GM18502 (cell line): Measurements from ENCODE around the gene CYP4F22.
"Not testable (repeated sequence)": the region's sequence is repeated elsewhere in the genome, so short reads cannot be mapped to it uniquely, and the experiment has no call there.

Experiments used
- ATAC-seq: cut with Tn5 transposase; IDR thresholded peaks from one replicate; pipeline ENCODE4 v1.9.1; 2021; ENCODE audit warnings: mild to moderate bottlenecking; ENCODE audit not compliant: unreplicated experiment, poor library complexity

Gene CYP4F22

DNA sequence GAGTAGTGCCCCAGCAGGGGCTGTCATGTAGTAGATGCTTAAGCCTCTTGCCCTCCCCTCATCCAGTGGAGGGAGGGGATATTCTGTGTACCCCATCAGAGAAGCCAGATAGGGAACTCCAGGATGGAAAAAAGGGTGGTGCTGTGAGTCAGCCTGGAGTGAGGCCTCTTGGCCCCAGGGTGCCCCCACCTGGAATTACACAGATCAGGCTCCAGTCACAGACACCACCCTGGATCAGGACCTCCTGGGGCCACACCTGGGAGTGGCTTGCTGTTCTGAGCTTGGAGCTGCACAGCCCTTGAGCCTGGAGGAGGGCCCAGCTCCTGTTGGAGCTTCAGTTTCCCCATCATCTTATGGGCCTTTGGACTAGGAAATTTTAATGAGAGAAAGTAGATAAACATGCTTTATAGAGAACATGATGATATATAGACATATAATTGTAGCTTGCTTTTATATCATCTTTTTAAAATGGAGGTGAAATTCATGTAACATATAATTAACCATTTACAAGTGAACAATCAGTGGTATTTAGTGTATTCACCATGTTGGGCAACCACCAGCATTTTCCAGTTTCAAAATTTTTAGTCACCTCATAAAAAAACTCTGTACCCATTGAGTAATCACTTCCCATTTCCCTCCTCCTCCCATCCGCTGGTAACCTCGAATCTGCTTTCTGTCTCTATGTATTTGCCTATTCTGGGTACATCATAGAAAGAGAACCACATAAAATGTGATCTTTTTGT is 24.6 kb downstream of the CYP4F22 start:
- no peak for ATAC-seq

DNA sequence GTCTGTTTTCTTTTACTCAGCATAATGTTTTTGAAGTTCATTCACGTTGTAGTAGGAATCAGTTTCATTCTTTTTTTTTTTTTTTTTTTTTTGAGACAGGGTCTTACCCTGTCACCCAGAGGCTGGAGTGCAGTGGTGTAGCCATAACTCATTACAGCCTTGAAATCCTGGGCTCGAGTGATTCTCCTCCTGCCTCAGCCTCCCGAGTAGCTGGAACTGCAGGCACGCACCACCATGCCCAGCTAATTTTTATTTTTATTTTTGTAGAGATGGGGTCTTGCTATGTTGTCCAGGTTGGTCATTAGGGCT is 25.2 kb downstream of the CYP4F22 start:
- ATAC-seq: not testable (repeated sequence)

DNA sequence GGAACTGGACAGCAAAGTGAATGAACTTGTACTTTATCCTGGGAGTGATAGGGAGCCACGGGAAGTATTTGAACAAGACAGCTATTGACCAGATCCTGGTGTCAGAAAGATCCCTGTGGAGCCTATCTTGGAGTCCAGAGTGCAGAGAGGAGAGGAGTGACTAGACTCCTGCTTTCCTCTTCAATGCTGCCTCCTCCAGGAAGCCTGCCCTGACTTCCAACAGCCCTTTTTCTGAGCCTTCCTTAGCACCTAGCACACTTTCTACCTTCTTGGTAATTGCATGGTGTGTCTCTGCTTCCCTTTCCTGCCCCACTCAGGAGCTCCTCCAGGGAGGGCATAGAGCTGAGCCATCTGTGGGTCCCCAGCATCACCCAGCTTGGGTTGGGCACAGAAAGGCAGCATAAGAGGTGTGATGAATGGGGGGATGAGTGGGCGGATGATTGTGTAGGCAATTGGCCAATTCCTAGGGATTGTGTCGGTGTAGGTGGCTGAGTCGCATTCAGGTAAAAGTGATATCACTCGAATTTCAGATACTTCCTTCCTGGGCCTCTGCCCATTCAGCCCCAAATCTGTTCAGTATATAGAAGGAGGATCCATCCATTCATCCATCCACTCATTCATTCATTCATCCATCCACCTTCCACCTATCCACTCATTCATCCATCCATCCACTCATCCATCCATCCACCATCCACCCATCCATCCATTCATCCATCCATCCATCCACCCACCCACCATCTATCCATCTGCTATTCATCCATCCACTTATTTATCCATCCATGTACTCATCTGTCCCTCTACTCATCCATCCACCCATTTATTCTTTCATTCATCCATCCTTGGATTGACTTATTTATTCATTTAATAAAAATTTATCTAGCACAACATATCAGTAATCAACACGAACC is 26.9 kb downstream of the CYP4F22 start:
- ATAC-seq: no peak

DNA sequence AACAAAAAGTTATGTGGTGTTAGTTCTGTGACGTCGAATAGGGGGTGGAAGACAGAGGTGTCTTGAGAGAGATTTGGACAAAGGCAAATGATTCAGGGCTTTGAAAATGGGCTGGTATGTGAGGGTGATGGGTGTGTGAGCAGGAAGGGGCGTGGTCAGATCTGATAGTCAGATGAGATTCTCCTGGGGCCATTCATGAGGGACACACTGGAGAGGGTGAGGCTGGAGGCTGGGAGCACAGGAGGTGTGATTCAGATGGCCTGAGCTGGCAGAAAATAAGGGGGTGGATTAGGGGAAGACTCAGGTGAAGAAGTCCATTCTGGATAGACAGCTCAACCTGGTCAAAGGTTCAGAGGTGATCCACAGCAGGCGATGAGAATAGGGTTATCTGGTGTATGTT is 28.0 kb downstream of the CYP4F22 start:
- ATAC-seq: no peak

DNA sequence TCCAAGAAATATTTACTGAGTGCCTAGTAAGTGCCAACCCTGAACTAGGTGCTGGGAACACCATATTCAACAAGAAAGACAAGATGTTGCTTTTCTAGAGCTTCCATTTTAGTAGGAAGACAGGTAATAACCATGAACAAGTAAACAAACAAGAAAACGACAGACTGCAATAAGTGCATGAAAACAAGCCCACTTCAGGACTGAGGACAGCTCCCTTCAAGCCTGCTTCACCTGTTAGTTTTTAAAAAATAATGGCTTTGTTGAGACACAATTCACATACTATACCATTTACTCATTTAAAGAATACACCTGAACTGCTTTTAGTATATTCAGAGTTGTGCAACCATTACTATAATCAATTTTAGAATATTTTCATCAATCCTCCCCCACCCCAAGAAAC is 30.4 kb downstream of the CYP4F22 start:
- ATAC-seq: no peak

DNA sequence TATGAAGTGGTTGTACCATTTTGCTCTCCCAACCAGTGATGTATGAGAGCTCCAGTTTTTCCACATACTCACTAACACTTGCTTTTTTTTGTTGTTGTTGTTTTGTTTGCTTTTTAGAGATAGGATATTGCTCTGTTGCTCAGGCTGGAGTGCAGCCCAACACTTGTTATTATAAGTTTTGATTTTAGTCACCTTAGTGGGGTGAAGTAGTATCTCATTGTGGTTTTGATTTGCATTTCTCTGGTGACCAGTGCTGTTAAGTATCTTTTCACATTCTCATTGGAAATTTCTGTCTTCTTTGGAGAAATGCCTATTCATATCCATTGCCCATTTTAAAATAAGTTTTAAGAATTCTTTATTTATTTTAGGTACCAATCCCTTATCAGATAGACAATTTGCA is 31.3 kb downstream of the CYP4F22 start:
- no peak for ATAC-seq

DNA sequence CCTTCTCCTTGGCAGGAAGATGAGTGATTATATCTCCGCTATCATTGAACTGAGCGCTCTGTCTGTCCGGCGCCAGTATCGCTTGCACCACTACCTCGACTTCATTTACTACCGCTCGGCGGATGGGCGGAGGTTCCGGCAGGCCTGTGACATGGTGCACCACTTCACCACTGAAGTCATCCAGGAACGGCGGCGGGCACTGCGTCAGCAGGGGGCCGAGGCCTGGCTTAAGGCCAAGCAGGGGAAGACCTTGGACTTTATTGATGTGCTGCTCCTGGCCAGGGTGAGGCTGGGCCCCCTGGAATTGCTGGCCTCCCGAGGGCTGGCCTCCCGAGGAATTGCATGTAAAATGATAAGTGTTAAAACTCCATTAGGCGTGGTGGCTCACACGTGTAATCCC is 32.1 kb downstream of the CYP4F22 start:
- no peak for ATAC-seq

DNA sequence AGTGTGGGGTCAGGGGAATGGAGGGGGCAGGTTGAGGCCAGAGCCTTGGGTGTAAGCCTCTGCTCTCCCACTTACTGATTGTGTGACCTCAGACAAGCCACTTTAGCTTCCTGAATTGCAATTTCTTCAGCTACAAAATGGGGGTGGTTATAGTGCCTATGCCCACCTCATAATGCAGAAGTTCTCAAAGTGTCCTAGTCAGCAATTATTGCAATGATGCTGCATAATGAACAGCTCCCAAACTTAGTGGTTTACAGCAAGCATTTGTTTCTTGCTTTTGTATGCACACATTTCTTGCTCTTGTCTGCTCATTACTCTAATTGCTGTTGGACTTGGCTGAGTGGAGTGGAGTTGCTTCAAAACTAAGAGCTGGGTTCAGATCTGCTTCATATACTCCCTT is 36.0 kb downstream of the CYP4F22 start:
- no peak for ATAC-seq

DNA sequence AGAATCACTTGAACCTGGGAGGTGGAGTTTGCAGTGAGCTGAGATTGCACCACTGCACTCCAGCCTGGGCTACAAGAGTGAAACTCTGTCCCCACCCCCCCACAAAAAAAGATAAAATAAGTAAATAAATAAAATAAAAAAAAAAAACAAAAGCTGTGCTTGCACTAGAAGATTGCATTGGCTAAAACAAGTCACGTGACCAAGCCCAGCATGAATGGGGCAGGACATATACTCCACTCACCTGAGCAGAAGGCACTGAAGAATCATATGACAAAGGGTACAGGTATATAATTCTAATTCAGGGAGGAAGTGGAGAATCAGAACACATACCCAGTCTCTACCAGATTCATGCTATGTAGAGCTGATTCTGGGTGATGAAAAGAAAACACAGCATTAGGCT is 36.6 kb downstream of the CYP4F22 start:
- ATAC-seq: no peak

DNA sequence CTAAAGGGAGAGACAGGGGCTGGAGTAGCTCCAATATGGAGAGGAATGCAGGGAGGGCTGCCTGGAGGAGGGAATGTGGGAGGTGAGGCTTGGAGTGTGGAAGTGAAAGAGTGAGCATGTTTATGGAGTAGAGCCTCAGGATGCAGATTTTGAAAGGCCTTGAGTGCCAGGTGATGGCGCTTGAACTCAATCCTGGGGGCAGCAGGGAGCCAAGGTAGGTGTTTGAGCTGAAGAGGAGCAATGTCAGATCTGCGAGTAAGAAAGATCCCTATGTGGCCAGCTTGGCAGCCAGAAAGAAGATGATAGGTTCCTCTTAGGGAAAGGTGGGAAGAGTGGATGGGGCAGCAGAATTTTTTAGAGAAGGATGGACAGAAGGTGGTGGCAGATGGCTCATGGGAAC is 40.3 kb downstream of the CYP4F22 start:
- no peak for ATAC-seq

DNA sequence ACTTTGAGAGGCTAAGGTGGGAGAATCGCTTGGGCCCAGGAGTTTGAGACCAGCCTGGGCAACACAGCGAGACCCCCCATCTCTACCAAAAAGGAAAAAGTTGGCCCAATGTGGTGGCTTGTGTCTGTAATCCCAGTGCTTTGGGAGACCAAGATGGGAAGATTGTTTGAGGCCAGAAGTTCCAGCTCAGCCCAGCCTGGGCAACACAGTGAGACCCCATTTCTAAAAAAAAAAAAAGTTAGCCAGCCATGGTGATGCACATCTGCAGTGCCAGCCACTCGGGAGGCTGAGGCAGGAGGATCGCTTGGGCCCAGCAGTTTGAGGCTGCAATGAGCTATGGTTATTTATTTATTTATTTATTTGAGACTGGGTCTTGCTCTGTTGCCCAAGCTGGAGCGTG is 41.3 kb downstream of the CYP4F22 start:
- ATAC-seq: no peak

DNA sequence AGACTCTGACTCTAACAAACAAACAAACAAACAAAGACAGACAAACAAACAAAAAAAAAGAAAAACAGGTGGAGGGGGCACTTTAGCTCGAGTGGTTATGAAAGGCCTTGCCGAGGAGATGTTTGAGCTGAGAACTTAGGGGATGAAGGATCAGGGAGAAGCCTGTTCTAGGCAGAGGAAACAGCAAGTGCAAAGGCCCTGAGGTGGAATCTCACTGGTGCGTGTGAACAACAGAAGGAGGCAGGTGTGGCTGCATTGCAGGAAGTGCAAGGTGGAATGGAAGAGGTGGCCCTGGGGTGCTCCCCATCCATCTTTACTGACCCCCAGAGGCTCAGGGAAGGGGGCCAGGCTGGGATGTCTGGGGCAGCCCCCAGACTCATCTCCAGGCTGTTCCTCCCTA is 41.9 kb downstream of the CYP4F22 start:
- ATAC-seq: no peak

DNA sequence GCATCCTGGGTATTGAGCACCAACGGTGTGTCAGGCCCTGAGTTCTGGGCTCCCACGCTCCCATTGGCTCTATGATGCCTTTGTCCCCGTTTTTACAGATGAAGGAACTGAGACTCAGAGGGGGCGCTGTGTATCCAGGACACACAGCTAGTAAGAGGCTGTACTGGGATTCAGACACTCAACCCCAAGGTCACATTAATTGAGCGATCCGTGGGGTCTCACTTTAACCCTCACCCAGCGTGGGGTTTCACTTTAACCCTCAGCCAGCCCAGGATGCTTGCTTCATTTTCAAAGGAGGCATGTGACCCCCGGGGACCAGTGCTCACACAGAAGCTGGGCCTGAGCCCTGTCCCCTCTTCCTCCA is 42.6 kb downstream of the CYP4F22 start:
- no peak for ATAC-seq

DNA sequence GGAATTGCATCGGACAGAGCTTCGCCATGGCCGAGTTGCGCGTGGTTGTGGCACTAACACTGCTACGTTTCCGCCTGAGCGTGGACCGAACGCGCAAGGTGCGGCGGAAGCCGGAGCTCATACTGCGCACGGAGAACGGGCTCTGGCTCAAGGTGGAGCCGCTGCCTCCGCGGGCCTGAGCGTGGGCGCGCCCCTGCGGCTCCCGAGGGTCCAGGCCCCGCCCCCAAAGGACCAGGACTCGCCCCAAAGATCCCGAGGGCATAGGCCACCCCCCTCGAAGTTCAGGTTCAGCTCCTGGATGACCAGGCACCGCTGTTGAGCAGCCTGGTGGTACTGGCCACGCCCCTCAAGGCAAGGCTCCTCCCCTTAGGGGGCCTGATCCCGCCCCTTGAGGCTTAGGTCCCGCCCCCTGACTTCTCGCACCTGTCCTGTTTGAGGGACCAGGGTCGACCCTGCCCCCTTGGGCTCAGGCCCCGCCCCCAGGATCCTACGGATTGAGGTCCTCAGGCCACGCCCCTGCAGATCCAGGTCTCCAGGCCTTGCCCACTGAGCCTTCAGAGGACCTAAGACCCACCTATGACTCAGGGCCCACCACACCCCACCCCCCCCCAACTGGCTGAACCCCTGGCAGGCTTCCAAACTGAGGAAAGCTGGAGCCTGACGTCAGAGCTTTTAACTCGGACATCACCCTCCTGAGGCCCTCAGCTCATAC is 43.1 kb downstream of the CYP4F22 start:
- no peak for ATAC-seq

DNA sequence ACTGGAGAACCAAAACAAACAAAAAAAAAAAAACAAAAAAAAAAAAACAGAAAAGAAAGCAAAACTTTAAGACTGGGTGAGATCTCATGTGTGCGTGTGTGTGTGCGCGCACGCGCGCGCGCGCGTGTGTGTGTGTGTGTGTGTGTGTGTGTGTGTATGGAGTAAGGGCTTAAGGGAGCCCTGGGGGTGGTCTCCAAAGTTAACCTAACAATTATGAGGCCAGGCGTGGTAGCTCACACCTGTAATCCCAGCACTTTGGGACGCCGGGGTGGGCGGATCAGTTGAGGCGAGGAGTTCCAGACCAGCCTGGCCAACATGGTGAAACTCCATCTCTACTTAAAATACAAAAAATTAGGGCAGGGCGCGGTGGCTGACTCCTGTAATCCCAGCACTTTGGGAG is 46.7 kb downstream of the CYP4F22 start:
- ATAC-seq: no peak

DNA sequence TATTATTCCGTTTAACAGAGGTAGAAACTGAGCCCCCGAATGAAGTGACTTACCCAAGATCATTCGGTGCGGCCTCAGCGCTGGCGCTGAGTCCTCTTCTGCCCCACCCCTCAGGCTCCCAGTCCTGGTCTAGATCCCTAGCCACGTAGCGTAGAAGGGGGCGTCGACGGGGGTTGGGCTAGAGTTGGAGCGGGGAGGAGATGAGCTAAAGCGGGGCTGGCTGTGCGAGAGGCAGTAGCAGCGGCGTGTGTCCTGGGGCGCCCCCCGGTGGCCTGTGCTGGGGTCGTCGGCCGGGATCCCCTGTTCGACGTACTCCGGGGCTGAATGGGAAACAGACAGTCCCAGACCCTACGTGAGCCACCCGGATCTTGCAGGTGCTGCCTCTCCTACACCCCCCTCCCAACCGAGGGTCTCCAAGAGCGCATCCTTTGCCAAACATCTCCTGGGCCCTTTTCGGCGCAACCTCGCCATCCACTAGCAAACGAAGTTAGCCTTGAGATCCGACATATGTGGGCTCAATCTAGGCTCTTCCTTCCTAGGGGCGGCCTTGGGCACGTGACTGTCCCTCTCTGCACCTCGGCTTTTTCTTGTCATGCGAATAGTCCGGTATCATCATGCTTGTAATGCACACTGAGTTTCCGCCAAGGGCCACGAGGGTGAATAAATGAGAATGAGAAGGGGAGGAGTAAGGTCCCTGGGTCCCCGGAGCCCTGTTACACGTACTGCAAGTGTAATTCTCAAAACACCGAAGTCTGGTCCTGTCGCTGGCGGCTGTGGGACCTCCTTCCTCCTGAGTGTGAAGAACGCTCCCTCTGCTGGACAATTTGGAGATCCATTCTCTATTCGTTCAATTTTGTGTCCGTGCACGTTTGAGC is 47.7 kb downstream of the CYP4F22 start:
- peak; percentile 69 for ATAC-seq

DNA sequence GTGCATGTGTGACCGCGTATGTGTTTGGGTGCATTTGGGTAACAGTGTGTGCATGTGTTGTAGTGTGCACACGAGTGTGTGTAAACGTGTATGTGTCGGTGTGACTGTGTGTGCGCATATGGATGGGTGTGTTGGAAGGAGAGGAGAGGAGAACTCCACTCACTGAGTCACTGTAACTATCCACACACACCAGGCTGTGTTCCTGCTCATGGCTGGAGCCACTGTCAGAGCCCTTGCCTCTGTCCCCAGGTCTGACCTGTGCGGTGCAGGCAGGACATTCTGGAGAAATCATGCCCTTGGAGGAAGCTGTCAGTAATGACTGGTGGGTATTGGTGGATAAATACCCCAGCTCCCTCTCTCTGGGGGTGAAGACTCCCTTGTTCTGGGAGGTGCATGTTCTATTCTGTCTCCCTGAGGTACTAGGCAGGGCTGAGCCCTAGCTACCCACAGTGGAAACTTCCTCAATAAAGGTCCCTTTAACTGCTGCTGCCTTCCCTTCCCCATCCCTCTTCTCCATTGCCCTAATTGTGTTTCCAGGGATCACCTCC is 48.4 kb downstream of the CYP4F22 start:
- ATAC-seq: no peak

DNA sequence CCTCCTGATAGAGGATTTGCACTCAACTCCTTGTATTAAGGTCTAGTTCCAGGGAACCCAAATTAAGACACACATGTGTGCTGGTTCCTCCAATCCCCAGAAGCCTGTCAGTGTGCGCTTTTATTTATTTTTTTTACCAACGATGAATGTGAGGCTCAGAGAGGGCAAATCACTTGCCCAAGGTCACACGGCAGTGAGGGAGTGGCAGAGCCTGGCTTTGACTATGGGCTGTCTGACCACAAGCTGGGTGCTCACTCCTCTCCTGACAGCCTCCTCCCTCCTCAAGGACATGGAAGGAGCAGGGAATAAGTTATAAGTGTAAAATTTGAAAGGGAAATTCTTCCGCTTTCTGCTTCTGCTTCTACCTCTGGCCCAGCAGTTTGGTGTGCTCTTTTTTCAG is 48.9 kb downstream of the CYP4F22 start:
- ATAC-seq: no peak

DNA sequence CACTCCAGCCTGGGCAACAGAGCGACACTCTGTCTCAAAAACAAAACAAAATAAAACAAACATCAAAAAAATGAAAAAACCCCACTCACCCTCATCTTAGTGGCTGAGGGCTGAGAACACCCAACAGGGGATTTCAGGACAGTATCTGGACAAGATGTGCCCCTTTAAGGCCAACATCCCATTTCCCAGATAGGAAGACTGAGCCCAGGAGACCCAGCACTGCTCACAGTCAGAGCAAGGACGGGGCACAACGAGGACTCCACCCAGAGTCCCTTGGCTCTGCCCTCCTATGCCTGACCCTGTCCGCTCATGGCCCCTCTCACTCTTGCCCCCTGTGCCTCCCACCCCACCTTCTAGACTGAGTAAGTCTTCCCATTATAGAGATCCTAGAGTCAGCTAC is 53.8 kb downstream of the CYP4F22 start:
- ATAC-seq: no peak

DNA sequence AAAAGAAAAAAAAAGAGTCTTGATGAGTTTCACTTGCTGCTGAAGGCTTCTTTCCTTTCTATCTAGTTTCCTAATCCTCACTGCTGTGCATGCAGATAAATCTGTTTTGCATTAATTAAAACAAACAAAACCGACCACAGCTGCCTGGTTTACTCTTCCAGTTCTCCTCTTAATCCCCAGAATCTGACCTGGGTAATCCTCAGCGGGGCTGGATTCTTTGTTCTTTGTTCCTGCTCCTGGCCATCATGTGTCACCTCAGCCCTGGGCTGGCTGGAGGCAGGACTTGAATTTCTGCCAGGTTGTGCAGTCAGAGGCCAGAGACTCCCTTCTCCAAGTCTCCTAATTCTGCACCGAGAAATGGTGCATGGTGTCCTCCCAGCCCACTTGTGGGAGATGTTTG is 54.5 kb downstream of the CYP4F22 start:
- ATAC-seq: no peak
